WTC11 (cell line): ENCODE data around the gene UBAP1L.
"Not testable (repeated sequence)": the region's sequence is repeated elsewhere in the genome, so short reads cannot be mapped to it uniquely, and the experiment has no call there.

ENCODE experiments used
- JUN ChIP-seq: sonication (generic); formaldehyde crosslinking; IDR thresholded peaks from 2 replicates; pipeline ENCODE4 v1.8.0; 2023; ENCODE audit warnings: mild to moderate bottlenecking, missing genetic modification reagents
- NFYB ChIP-seq: sonication (generic); formaldehyde crosslinking; conservative IDR thresholded peaks from 2 replicates; pipeline ENCODE4 v1.8.0; 2022; ENCODE audit warnings: low read depth, missing genetic modification reagents
- RELA ChIP-seq: sonication (generic); formaldehyde crosslinking; IDR thresholded peaks from 2 replicates; pipeline ENCODE4 v1.8.1; 2022; ENCODE audit warnings: missing genetic modification reagents, mild to moderate bottlenecking, borderline replicate concordance
- SP1 ChIP-seq: sonication (generic); formaldehyde crosslinking; conservative IDR thresholded peaks from 2 replicates; pipeline ENCODE4 v1.8.1; 2022; ENCODE audit warnings: missing genetic modification reagents
- TP53 ChIP-seq: sonication (generic); formaldehyde crosslinking; IDR thresholded peaks from 2 replicates; pipeline ENCODE4 v1.8.1; 2023; ENCODE audit warnings: mild to moderate bottlenecking, missing genetic modification reagents
- ZBTB21 ChIP-seq: sonication (generic); formaldehyde crosslinking; IDR thresholded peaks from 2 replicates; pipeline ENCODE4 v1.8.1; 2023; ENCODE audit warnings: mild to moderate bottlenecking, missing genetic modification reagents, borderline replicate concordance
- TF ChIP-seq, protein P1 (sequence below): fragments of 200-600 bp; IDR thresholded peaks from 2 replicates; pipeline ENCODE4 v1.8.0; 2022; ENCODE audit warnings: antibody characterized with exemption
- TF ChIP-seq, protein P2 (sequence below): sonication (generic); formaldehyde crosslinking; IDR thresholded peaks from 2 replicates; pipeline ENCODE4 v1.8.0; 2022; ENCODE audit warnings: mild to moderate bottlenecking, missing genetic modification reagents

DNA sequence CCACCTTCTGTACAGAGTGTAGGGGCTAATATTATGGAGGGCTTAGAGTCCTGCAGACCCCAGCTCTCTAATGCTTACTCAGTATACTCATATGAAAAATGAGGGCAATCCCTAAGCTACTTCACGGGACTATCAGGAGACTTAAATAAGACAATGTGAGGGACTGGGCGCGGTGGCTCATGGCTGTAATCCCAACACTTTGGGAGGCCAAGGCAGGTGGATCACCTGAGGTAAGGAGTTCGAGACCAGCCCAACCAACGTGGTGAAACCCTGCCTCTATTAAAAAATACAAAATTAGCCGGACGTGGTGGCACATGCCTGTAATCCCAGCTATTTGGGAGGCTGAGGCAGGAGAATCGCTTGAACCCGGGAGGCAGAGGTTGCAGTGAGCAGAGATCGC, 15.2 kb downstream of the UBAP1L start:
- TF ChIP-seq NFYB (CRISPR knock-in tag); ZBTB21 (CRISPR knock-in tag); RELA (CRISPR knock-in tag); JUN (CRISPR knock-in tag); SP1; TP53: not testable (repeated sequence)
- TF ChIP-seq, protein P1, sequence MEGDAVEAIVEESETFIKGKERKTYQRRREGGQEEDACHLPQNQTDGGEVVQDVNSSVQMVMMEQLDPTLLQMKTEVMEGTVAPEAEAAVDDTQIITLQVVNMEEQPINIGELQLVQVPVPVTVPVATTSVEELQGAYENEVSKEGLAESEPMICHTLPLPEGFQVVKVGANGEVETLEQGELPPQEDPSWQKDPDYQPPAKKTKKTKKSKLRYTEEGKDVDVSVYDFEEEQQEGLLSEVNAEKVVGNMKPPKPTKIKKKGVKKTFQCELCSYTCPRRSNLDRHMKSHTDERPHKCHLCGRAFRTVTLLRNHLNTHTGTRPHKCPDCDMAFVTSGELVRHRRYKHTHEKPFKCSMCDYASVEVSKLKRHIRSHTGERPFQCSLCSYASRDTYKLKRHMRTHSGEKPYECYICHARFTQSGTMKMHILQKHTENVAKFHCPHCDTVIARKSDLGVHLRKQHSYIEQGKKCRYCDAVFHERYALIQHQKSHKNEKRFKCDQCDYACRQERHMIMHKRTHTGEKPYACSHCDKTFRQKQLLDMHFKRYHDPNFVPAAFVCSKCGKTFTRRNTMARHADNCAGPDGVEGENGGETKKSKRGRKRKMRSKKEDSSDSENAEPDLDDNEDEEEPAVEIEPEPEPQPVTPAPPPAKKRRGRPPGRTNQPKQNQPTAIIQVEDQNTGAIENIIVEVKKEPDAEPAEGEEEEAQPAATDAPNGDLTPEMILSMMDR: not testable (repeated sequence)
- TF ChIP-seq, protein P2, sequence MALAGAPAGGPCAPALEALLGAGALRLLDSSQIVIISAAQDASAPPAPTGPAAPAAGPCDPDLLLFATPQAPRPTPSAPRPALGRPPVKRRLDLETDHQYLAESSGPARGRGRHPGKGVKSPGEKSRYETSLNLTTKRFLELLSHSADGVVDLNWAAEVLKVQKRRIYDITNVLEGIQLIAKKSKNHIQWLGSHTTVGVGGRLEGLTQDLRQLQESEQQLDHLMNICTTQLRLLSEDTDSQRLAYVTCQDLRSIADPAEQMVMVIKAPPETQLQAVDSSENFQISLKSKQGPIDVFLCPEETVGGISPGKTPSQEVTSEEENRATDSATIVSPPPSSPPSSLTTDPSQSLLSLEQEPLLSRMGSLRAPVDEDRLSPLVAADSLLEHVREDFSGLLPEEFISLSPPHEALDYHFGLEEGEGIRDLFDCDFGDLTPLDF (CRISPR knock-in tag): not testable (repeated sequence)
